C4-2B (cell line): ENCODE results near the gene LASP1.

Experiments
- CTCF ChIP-seq: fragments of 450-650 bp; conservative IDR thresholded peaks from 2 replicates; pipeline ENCODE4 v1.5.1; 2017; ENCODE audit warnings: mild to moderate bottlenecking
- ZFX ChIP-seq: fragments of 450-650 bp; IDR thresholded peaks from 2 replicates; pipeline ENCODE4 v1.6.1; 2017

DNA sequence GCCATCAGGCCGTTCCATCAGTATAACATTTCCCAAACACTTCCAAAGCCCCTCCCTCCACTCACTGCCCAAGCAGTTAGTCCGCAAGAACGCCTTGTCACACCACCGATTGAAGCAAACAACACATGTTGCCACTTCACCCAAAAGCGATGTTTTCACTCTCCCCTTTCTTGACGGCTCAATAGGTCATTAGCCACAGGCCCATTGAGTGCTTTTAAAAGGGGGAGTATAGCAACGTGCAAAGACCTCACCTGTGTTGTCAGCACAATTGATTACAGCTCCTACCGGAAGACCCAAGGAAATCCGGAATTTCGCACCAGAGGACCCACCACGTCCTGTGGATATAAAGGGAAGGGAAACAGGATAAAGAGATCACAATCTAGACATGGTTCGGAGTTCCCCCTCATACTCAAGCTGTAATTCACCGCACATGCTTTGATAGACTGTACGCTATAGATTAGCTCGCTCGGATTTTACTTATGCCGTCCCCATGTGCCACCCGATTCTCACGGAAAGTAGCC is 17.0 kb upstream of the LASP1 start:
- TF ChIP-seq CTCF, result no peak
- no peak for TF ChIP-seq ZFX
